H9 (cell line): ENCODE results near the gene SIGLEC11. TPM values are rescaled to one million over a fixed set of nuclear protein-coding genes. Genes with fewer than 3 reads are reported as not detected.

Source experiments
- DNase-seq: peaks from one replicate; pipeline ENCODE4 v3.0.0-alpha.2; 2017
- H2AFZ ChIP-seq: one replicate; pipeline ENCODE4 v1.6.1; 2013; ENCODE audit warnings: mild to moderate bottlenecking, low read length, control low read depth, moderate library complexity
- H2AK5ac ChIP-seq: 2 replicates; pipeline ENCODE4 v1.6.1; 2013; ENCODE audit warnings: low read length, control low read depth, mixed read lengths; ENCODE audit not compliant: insufficient read length
- H2BK120ac ChIP-seq: one replicate; pipeline ENCODE4 v1.6.1; 2013; ENCODE audit warnings: low read depth, mild to moderate bottlenecking, low read length, control low read depth, inconsistent platforms; ENCODE audit not compliant: poor library complexity, severe bottlenecking
- H2BK12ac ChIP-seq: 2 replicates; pipeline ENCODE4 v1.6.1; 2013; ENCODE audit warnings: low read length, control low read depth, mixed read lengths, low read depth; ENCODE audit not compliant: insufficient read length
- H2BK15ac ChIP-seq: 2 replicates; pipeline ENCODE4 v1.6.1; 2013; ENCODE audit warnings: low read depth, low read length, control low read depth
- H2BK20ac ChIP-seq: one replicate; pipeline ENCODE4 v1.6.1; 2013; ENCODE audit warnings: low read depth, mild to moderate bottlenecking, low read length, control low read depth, inconsistent platforms; ENCODE audit not compliant: poor library complexity, severe bottlenecking
- H2BK5ac ChIP-seq: 2 replicates; pipeline ENCODE4 v1.6.1; 2013; ENCODE audit warnings: low read length, control low read depth, mixed read lengths; ENCODE audit not compliant: insufficient read length
- H3K14ac ChIP-seq: 2 replicates; pipeline ENCODE4 v1.6.1; 2013; ENCODE audit warnings: low read length, control low read depth; ENCODE audit not compliant: insufficient read depth
- H3K18ac ChIP-seq: 2 replicates; pipeline ENCODE4 v1.6.1; 2013; ENCODE audit warnings: low read depth, mild to moderate bottlenecking, mixed read lengths, low read length, control low read depth; ENCODE audit not compliant: insufficient read length
- H3K23ac ChIP-seq: 2 replicates; pipeline ENCODE4 v1.6.1; 2013; ENCODE audit warnings: low read length, control low read depth, mixed read lengths, low read depth; ENCODE audit not compliant: insufficient read length
- H3K23me2 ChIP-seq: 2 replicates; pipeline ENCODE4 v1.6.1; 2013; ENCODE audit warnings: low read depth, mild to moderate bottlenecking, mixed read lengths, low read length, control low read depth; ENCODE audit not compliant: insufficient read length, poor library complexity, severe bottlenecking
- H3K27ac ChIP-seq: 2 replicates; pipeline ENCODE4 v1.5.1; 2013; ENCODE audit warnings: low read length, control low read depth, mixed read lengths, low read depth; ENCODE audit not compliant: insufficient read length
- H3K27me3 ChIP-seq: 2 replicates; pipeline ENCODE4 v1.6.1; 2013; ENCODE audit warnings: low read length, control low read depth, inconsistent platforms; ENCODE audit not compliant: insufficient read depth
- H3K4ac ChIP-seq: 2 replicates; pipeline ENCODE4 v1.6.1; 2013; ENCODE audit warnings: low read depth, mild to moderate bottlenecking, control low read depth, inconsistent platforms, low read length, moderate library complexity
- H3K4me1 ChIP-seq: 2 replicates; pipeline ENCODE4 v1.6.1; 2013; ENCODE audit warnings: low read length, control low read depth, inconsistent platforms; ENCODE audit not compliant: insufficient read depth
- H3K4me2 ChIP-seq: 2 replicates; pipeline ENCODE4 v1.6.1; 2013; ENCODE audit warnings: low read length, control low read depth, mixed read lengths; ENCODE audit not compliant: insufficient read length, insufficient read depth
- H3K56ac ChIP-seq: 2 replicates; pipeline ENCODE4 v1.6.1; 2013; ENCODE audit warnings: low read depth, mild to moderate bottlenecking, mixed read lengths, low read length, control low read depth; ENCODE audit not compliant: insufficient read length
- H3K79me1 ChIP-seq: 2 replicates; pipeline ENCODE4 v1.6.1; 2013; ENCODE audit warnings: low read depth, mild to moderate bottlenecking, moderate library complexity, low read length, control low read depth, inconsistent platforms; ENCODE audit not compliant: insufficient read depth, poor library complexity, severe bottlenecking
- H3K79me2 ChIP-seq: 2 replicates; pipeline ENCODE4 v1.6.1; 2013; ENCODE audit warnings: low read length, control low read depth, inconsistent platforms; ENCODE audit not compliant: insufficient read depth
- H3K9ac ChIP-seq: 2 replicates; pipeline ENCODE4 v1.6.1; 2013; ENCODE audit warnings: low read length, control low read depth, mixed read lengths; ENCODE audit not compliant: insufficient read length; ENCODE audit errors: extremely low read depth
- H3K9me3 ChIP-seq: one replicate; pipeline ENCODE4 v1.6.1; 2013; ENCODE audit warnings: low read depth, low read length, inconsistent platforms; ENCODE audit not compliant: control insufficient read depth
- H3T11ph ChIP-seq: one replicate; pipeline ENCODE4 v1.6.1; 2013; ENCODE audit warnings: mild to moderate bottlenecking, low read length, control low read depth, inconsistent platforms
- H4K20me1 ChIP-seq: one replicate; pipeline ENCODE4 v1.6.1; 2013; ENCODE audit not compliant: control insufficient read depth, insufficient read length, insufficient read depth
- H4K5ac ChIP-seq: 2 replicates; pipeline ENCODE4 v1.6.1; 2013; ENCODE audit warnings: low read depth, mild to moderate bottlenecking, mixed read lengths, low read length, control low read depth; ENCODE audit not compliant: insufficient read length
- H4K8ac ChIP-seq: replicated peaks from 2 replicates; pipeline ENCODE4 v1.6.1; 2013; ENCODE audit warnings: low read length, control low read depth, mixed read lengths, low read depth; ENCODE audit not compliant: insufficient read length
- H4K91ac ChIP-seq: 2 replicates; pipeline ENCODE4 v1.6.1; 2013; ENCODE audit warnings: low read depth, mild to moderate bottlenecking, moderate library complexity, mixed read lengths, low read length, control low read depth; ENCODE audit not compliant: insufficient read length
- H3K27ac Mint-ChIP-seq, 3 experiments: 2 replicates in 2 of 3; 3 replicates in 1 of 3; pipeline ENCODE4 v1.8.0; 2020 to 2021; ENCODE audit warnings: mixed read lengths in 3 of 3, mild to moderate bottlenecking in 1 of 3, moderate library complexity in 1 of 3
- H3K27me3 Mint-ChIP-seq: 2 replicates; pipeline ENCODE4 v1.8.0; 2021; ENCODE audit warnings: low read depth, mild to moderate bottlenecking, moderate library complexity, mixed read lengths
- H3K36me3 Mint-ChIP-seq, 3 experiments: 2 replicates in 2 of 3; 3 replicates in 1 of 3; pipeline ENCODE4 v1.8.0; 2020 to 2021; ENCODE audit warnings: low read depth in 3 of 3, mixed read lengths in 3 of 3; ENCODE audit not compliant: insufficient read depth in 1 of 3
- H3K4me1 Mint-ChIP-seq, 2 experiments: 2 replicates each; pipeline ENCODE4 v1.8.0; 2020; ENCODE audit warnings: mixed read lengths in 2 of 2
- H3K4me3 Mint-ChIP-seq, 2 experiments: 2 replicates in 1 of 2; 3 replicates in 1 of 2; pipeline ENCODE4 v1.8.0; 2020 to 2021; ENCODE audit warnings: mild to moderate bottlenecking in 2 of 2, mixed read lengths in 2 of 2, moderate library complexity in 1 of 2
- H3K9me3 Mint-ChIP-seq, 2 experiments: 2 replicates in 1 of 2; 3 replicates in 1 of 2; pipeline ENCODE4 v1.8.0; 2020; ENCODE audit warnings: mild to moderate bottlenecking in 2 of 2, mixed read lengths in 2 of 2, moderate library complexity in 1 of 2
- CTCF ChIP-seq: fragments of 200-600 bp; sonication (generic); conservative IDR thresholded peaks from 3 replicates; pipeline ENCODE4 v1.8.0; 2021; ENCODE audit warnings: antibody characterized with exemption, mild to moderate bottlenecking
- WGBS: extraction: QIAGEN DNeasy Blood & Tissue Kit; methylation state at CpG from one replicate; pipeline ENCODE4 v1.1.7; 2013; ENCODE audit warnings: missing lambda C conversion rate, low lambda C conversion rate, mixed read lengths; ENCODE audit not compliant: insufficient read length; ENCODE audit errors: extremely low coverage; 5-methylcytosine and 5-hydroxymethylcytosine counted together
- total RNA-seq: library from RNA; stranded (reverse); gene quantifications from 2 replicates; pipeline ENCODE4 v1.2.1, GENCODE V29; 2021

SIGLEC11 gene
- total RNA-seq, 1 experiment from 2014 or later, result not detected

GRCh38 chr19:49924004-49924880, 36.7 kb downstream of the SIGLEC11 start:
- Histone ChIP-seq H3K79me2 (peaks cover 41% of the 10 kb centered on the region; the same call in 1 of the 2 replicates), H4K20me1 (peaks cover 5% of the 10 kb centered on the region), H2AFZ (no peak overlapping the region), H4K8ac (no peak overlapping the region), H3T11ph (no peak overlapping the region), H3K14ac (no peak overlapping the region), H2BK15ac (no peak overlapping the region), H2BK12ac (no peak overlapping the region), H2AK5ac (no peak overlapping the region), H2BK120ac (no peak overlapping the region), H3K18ac (no peak overlapping the region), H3K4ac (no peak overlapping the region), H3K23me2 (peaks cover 4% of the 10 kb centered on the region), H3K4me2 (no peak overlapping the region), H4K5ac (no peak overlapping the region), H4K91ac (no peak overlapping the region), H3K27ac (no peak overlapping the region), H3K56ac (no peak overlapping the region), H2BK20ac (no peak overlapping the region), H3K9ac (no peak overlapping the region), H3K27me3 (no peaks in the 10 kb centered on the region), H3K9me3 (no peaks in the 10 kb centered on the region), H3K23ac (no peak overlapping the region), H2BK5ac (no peak overlapping the region), H3K79me1 (peaks cover 5% of the 10 kb centered on the region), H3K4me1 (no peaks in the 10 kb centered on the region)
- peak overlapping the region; percentile 73 to 92 (median 83) for H3K27ac Mint-ChIP-seq
- DNase-seq, result no peak
- peak overlapping the region in 1 of 2 experiments; percentile 57; a peak in 2 of 5 replicates for H3K4me3 Mint-ChIP-seq
- H3K27me3 Mint-ChIP-seq, result peaks cover under 1% of the 10 kb centered on the region; the same call in 1 of the 2 replicates
- H3K9me3 Mint-ChIP-seq, result peaks cover 0 to 2% of the 10 kb centered on the region in 2 experiments; a peak in 3 of 5 replicates
- peaks cover 54 to 84% (median 80%) of the 10 kb centered on the region in 3 experiments; a peak in 6 of 7 replicates for H3K36me3 Mint-ChIP-seq
- no peak for TF ChIP-seq CTCF
- no CpG with 5 or more reads among the region's 25 CpGs for WGBS
- peaks cover 30 to 58% of the 10 kb centered on the region in 2 experiments for H3K4me1 Mint-ChIP-seq
